Hypothalamus (tissue), 51 donors: Measurements from ENCODE around the gene STX4.

ENCODE experiments used
- DNase-seq, 51 donors: peaks; one replicate each; lab custom pipeline; 2025; lab: John Stamatoyannopoulos, UW

STX4 gene

GRCh38 chr16:31061813-31062440, 28.6 kb downstream of the STX4 start:
- DNase-seq = no peak

GRCh38 chr16:31063495-31063842, 30.1 kb downstream of the STX4 start:
- DNase-seq = no peak

GRCh38 chr16:31063843-31064611, 30.7 kb downstream of the STX4 start:
- no peak for DNase-seq

- DNase-seq = no peak
Observed at GRCh38 chr16:31064882-31065461, 31.6 kb downstream of the STX4 start.

GRCh38 chr16:31067342-31067741, 34.0 kb downstream of the STX4 start:
- DNase-seq = no peak

- no peak for DNase-seq
Observed at GRCh38 chr16:31071861-31072260, 38.5 kb downstream of the STX4 start.

- DNase-seq = peak in 8 of 51 donors; percentile 7 to 42 (median 24)
Observed at GRCh38 chr16:31072540-31073141, 39.3 kb downstream of the STX4 start.

GRCh38 chr16:31073142-31073969, 40.0 kb downstream of the STX4 start:
- peak; percentile 62 to 96 (median 87) for DNase-seq

- peak; percentile 49 to 99 (median 97) for DNase-seq
Observed at GRCh38 chr16:31073970-31074813, 40.8 kb downstream of the STX4 start, which contains the start of the genes ZNF646 and ZNF668. Gene ZNF646 (plus strand): TSS chr16:31074422. CDS start chr16:31076325, 1,903 bp downstream. Gene ZNF668 (minus strand): TSS chr16:31074240. CDS start chr16:31064459, 9,781 bp downstream.

- no peak for DNase-seq
Observed at GRCh38 chr16:31074814-31075183, 41.4 kb downstream of the STX4 start.

GRCh38 chr16:31076319-31076718, 43.0 kb downstream of the STX4 start:
- no peak for DNase-seq

- no peak for DNase-seq
Observed at GRCh38 chr16:31077024-31077423, 43.7 kb downstream of the STX4 start.

- DNase-seq = no peak
Observed at GRCh38 chr16:31077592-31078396, 44.4 kb downstream of the STX4 start.

- no peak for DNase-seq
Observed at GRCh38 chr16:31078597-31079341, 45.4 kb downstream of the STX4 start.

GRCh38 chr16:31079342-31079944, 46.1 kb downstream of the STX4 start:
- DNase-seq = no peak

- no peak for DNase-seq
Observed at GRCh38 chr16:31080035-31080629, 46.8 kb downstream of the STX4 start.

GRCh38 chr16:31080756-31081419, 47.5 kb downstream of the STX4 start:
- DNase-seq = no peak
